H1 (cell line): ENCODE measurements around the gene C2orf76.

ENCODE experiments used
- ATF2 ChIP-seq: IDR thresholded peaks from 2 replicates; pipeline ENCODE4 v1.6.1; 2012; ENCODE audit warnings: low read length, inconsistent platforms
- BRCA1 ChIP-seq: IDR thresholded peaks from 2 replicates; pipeline ENCODE4 v1.6.1; 2012; ENCODE audit warnings: low read depth, low read length, improper control_type of control experiment
- CHD1 ChIP-seq: IDR thresholded peaks from 2 replicates; pipeline ENCODE4 v1.6.1; 2012; ENCODE audit warnings: low read depth, low read length, improper control_type of control experiment
- CTCF ChIP-seq, 3 experiments: IDR thresholded peaks; 1 replicate in 2 of 3; 2 replicates in 1 of 3; pipeline versions ENCODE4 v1.5.1 to v1.6.1; 2011; ENCODE audit warnings: low read length in 3 of 3, mild to moderate bottlenecking in 3 of 3, inconsistent platforms in 2 of 3, low read depth in 1 of 3, moderate library complexity in 1 of 3; ENCODE audit not compliant: insufficient read depth in 1 of 3; ENCODE audit errors: control extremely low read depth in 1 of 3
- EZH2 ChIP-seq: fragments of 200-600 bp; sonication (generic); IDR thresholded peaks from 2 replicates; pipeline ENCODE4 v1.7.1; 2012; ENCODE audit warnings: low read depth, mild to moderate bottlenecking, moderate library complexity, low read length, inconsistent platforms; ENCODE audit not compliant: severe bottlenecking
- JUND ChIP-seq: IDR thresholded peaks from 2 replicates; pipeline ENCODE4 v1.6.1; 2011; ENCODE audit warnings: mild to moderate bottlenecking, improper control_type of control experiment, low read length
- MAX ChIP-seq: IDR thresholded peaks from 2 replicates; pipeline ENCODE4 v1.6.1; 2012; ENCODE audit warnings: inconsistent platforms
- POLR2A ChIP-seq, 2 experiments: IDR thresholded peaks; 1 replicate in 1 of 2; 2 replicates in 1 of 2; pipeline ENCODE4 v1.6.1; 2011; ENCODE audit warnings: low read depth in 2 of 2, low read length in 2 of 2, mild to moderate bottlenecking in 2 of 2; ENCODE audit errors: control extremely low read depth in 1 of 2
- RFX5 ChIP-seq: IDR thresholded peaks from 2 replicates; pipeline ENCODE4 v1.6.1; 2011; ENCODE audit warnings: low read depth, low read length, improper control_type of control experiment, borderline replicate concordance
- TCF12 ChIP-seq: IDR thresholded peaks from 2 replicates; pipeline ENCODE4 v1.6.1; 2011; ENCODE audit warnings: low read depth, mild to moderate bottlenecking, low read length

- TF ChIP-seq CTCF (IDR thresholded peaks at IDR 0.05; ENCODE audit: control extremely low read depth in 1 of 3, insufficient read depth in 1 of 3, low read depth in 1 of 3, low read length in 3 of 3) (no peak), EZH2 (no peak), RFX5 (no peak), POLR2A (IDR thresholded peaks at IDR 0.05; ENCODE audit: control extremely low read depth in 1 of 2, low read depth in 2 of 2, low read length in 2 of 2) (no peak), JUND (no peak), MAX (no peak), TCF12 (no peak), ATF2 (no peak), CHD1 (no peak), BRCA1 (no peak)
Measured at GRCh38 chr2:119337749-119338148, 28.9 kb downstream of the C2orf76 start.
